Globus pallidus (tissue), 1 donor: ENCODE data around the gene IGLL5.
"Not testable (repeated sequence)": the region's sequence is repeated elsewhere in the genome, so short reads cannot be mapped to it uniquely, and the experiment has no call there.

Experiments used
- DNase-seq: peaks from one replicate; pipeline ENCODE4 v3.0.0-alpha.2; 2015; ENCODE audit warnings: low spot score

Gene IGLL5

DNA sequence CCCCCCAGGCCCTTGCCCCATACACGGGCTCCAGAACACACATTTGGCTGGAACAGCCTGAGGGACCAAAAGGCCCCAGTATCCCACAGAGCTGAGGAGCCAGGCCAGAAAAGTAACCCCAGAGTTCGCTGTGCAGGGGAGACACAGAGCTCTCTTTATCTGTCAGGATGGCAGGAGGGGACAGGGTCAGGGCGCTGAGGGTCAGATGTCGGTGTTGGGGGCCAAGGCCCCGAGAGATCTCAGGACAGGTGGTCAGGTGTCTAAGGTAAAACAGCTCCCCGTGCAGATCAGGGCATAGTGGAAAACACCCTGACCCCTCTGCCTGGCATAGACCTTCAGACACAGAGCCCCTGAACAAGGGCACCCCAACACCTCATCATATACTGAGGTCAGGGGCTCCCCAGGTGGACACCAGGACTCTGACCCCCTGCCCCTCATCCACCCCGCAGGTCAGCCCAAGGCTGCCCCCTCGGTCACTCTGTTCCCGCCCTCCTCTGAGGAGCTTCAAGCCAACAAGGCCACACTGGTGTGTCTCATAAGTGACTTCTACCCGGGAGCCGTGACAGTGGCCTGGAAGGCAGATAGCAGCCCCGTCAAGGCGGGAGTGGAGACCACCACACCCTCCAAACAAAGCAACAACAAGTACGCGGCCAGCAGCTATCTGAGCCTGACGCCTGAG is 13.1 kb downstream of the IGLL5 start:
- not testable (repeated sequence) for DNase-seq

- DNase-seq = no peak
These were observed 14.1 kb downstream of the IGLL5 start for GRCh38 chr22:22901578-22902218.

DNA sequence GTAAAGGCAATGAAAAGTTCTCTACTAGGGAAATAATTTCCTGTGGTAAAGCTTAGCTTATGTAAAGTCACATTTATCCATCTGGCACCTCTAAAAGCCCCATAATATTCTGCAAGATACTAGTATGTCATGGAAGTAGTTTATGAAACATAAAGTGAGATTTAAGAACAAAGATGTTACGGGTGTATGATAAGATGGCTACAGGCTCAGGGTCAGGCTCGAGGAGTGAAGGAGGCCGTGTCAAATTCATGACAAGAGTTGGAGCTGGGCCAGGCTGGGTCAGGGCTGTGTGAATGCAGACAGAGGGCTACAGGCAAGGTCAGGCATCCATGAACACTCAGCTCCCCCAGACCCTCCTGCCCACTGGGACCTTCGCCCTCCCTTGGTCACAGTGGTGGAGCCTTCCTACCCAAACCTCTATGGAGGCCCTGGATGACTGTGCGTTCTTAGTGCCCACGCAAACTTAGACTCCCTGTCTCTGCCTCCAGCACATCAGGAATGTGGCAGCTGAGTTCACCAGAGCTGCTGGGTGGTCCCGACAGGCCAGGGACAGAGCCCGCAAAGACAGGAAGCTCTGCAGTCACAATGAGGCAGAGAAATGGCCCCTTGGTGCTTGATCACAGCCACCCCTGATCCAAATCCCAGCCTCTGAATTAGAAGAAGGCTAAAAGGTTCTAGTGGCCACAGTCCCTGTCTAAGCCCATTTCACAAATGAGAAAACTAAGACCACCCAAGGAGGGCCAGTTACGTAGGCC is 14.8 kb downstream of the IGLL5 start:
- DNase-seq = no peak

DNA sequence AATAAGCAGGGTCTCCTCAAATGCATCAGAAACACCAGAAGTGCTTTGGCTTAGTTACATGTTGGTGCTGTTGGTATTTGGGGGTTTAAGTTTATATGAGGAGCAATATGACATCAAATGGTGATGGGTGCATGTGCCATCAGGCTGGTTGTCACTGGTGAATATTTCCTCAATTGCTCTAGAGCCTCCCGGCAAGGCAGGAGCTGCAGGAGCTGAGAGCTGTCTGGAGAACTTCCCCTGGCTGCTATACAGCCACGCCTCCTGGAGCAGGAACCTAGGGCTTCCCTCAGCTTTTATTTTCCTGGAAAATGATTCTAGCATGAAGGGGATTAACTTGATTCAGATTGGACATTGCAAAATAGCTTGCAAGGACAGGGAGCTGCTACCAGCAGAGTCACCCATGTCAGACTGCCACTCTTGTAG is 15.8 kb downstream of the IGLL5 start:
- no peak for DNase-seq

DNA sequence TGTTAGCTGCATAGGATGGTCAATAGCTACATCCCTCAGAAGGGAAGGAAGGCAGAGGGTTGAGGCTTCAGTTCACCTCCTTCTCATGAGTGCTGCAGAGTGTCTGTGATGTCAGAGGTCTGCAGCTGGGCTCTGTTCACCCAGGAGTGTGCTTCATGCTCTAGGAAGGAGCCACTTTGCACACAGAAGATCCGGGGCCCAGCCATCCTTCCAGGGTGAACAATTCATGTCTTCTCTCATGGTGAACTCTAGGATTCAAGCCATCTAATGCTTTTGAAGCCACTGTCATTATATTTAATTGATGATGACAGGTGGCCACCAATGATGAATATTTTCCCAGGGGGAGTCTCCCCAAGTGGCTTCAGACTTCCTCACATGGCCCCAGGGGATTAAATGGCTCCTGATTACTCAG is 16.2 kb downstream of the IGLL5 start:
- not testable (repeated sequence) for DNase-seq

DNA sequence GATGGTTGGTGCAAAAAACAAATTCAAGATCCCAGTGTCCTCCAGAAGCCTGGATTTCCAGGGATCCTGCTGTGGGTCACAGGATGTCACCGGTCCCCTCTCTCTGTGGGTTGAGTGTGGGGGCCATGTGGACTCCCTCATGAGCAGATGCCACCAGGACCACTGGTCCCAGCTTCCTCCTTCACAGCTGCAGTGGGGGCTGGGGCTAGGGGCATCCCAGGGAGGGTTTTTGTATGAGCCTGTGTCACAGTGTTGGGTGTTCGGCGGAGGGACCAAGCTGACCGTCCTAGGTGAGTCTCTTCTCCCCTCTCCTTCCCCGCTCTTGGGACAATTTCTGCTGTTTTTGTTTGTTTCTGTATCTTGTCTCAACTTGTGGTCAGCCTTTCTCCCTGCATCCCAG is 17.1 kb downstream of the IGLL5 start:
- not testable (repeated sequence) for DNase-seq

DNA sequence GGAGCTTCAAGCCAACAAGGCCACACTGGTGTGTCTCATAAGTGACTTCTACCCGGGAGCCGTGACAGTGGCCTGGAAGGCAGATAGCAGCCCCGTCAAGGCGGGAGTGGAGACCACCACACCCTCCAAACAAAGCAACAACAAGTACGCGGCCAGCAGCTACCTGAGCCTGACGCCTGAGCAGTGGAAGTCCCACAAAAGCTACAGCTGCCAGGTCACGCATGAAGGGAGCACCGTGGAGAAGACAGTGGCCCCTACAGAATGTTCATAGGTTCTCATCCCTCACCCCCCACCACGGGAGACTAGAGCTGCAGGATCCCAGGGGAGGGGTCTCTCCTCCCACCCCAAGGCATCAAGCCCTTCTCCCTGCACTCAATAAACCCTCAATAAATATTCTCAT is 18.8 kb downstream of the IGLL5 start:
- DNase-seq = not testable (repeated sequence)

DNA sequence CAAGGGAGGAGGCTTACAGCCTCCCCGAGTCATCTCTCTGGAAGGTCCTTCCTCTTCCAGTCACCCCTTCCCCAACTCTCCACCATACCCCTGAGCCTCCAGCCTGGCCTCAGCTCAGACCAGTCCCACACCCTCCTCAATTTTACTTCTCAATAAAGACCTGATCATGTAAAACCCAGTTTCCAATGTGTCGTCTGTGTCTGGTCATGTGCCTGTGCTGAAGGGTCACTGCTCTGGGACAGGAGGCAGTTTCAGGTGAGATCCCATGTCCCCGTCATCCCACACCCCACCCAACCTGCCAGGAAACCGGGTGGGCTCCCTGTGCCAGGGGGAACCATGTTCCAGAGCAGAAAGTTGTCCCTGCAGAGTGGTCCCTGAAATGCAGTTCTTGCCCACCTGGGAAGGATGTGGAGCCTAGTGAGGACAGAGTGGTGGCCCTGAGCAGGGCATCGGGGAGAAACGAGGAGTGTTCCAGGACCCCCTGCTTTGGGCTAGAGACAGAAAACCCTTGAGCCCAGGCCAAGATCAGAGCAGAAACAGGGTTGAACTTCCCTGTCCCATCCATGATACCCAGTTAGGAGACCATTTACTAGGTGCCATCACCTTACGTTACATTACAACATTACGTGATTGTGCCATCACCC is 19.4 kb downstream of the IGLL5 start:
- no peak for DNase-seq

DNA sequence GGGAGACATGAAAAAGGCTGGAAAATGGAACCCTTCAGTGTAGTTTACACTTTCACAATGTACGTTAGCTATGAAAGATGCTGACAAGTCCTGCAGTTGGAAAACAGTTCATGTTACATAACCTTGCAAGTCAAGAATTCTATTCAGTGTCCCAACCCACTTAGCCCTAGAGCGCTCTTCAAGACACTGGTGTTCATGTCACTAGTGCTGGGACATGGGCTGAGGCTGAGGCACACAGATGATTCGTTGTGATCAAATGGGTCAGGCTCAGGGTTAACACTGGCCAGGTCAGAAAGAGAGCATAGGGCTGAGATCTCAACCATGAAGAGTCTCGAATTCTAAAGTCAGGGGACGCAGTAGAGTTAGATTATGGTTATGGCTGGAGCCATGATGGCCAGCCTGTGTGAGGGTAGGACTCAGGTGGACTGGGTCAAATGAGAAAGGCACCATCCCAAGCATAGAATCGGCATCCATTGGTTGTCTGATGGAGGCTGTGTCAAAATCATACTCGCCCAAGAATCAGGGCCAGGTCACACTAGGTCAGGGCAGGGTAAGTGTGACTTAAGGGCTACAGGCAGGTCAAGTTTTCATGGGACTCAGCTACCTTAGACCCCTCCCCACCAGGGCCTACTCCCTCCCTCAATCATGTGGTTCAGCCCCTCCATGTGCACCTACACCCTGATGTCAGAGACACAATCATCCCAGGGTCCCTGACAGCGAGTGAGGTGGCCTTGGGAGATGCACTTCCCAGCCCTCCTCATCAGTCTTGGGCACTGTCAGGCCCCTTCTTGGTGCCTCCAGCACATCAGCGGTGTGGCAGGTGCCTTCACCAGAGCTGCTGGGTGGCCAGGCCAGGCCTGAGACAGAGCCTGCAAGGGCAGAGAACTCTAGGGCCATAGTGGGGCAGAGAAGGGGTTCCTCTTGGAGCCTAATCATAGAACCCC is 20.2 kb downstream of the IGLL5 start:
- no peak for DNase-seq

DNA sequence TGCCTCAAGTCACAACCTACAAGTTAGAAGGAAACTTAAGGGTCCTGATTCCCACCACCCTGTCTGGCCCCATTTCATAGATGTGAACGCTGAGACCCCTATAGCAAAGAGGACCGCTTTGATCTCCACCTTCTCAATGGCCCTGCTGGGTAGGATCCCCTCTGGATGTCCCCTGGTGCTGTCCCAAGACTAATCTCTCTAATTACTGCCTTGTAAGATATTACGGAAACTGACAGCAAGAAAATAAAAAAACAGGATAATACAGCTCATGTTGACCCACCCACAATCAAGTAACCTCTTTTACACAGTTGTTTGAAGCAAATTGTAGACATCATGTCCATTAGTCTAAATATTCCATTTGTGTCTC is 20.9 kb downstream of the IGLL5 start:
- no peak for DNase-seq

GRCh38 chr22:22908941-22909604 is 21.5 kb downstream of the IGLL5 start:
- DNase-seq = no peak

DNA sequence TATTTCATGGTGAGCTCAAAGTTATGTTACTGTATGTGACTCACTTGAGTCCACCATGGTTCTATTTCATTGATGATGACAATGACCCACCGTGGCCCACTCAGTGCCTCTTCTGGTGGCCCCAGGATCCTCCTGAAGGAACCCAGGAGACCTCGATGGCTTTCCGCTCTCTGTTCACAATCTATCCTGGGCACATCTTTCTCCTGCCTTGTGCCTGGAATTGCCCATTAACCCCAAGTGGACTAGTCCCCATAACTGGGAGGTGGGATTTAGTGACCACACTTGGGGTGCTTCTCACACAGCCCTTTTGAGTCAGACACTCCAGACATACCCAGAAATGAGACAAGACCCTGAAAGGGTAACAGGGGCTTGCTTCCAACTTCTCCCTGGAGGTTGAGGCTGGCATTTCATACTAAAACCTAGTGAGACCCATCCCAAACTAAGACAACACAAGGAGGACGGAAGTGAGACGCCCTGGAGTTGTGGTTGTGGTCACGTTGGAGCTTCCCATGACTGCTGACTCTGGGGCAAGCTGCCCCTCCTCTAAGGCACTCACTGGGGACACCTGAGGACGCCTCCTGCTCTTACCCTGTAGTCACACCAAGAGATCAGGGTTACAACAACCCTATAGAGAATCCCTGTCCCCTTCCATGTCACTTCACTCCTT is 22.1 kb downstream of the IGLL5 start:
- DNase-seq = no peak

GRCh38 chr22:22910272-22911240 is 22.9 kb downstream of the IGLL5 start:
- DNase-seq = no peak

- DNase-seq = no peak
These were observed 23.9 kb downstream of the IGLL5 start for GRCh38 chr22:22911327-22912134.

- no peak for DNase-seq
These were observed 24.7 kb downstream of the IGLL5 start for GRCh38 chr22:22912135-22912987.

GRCh38 chr22:22912988-22913253 is 25.3 kb downstream of the IGLL5 start:
- no peak for DNase-seq

- DNase-seq = no peak
These were observed 26.4 kb downstream of the IGLL5 start for GRCh38 chr22:22913989-22914388.
